Measurements from ENCODE around the gene LAMB4. TPM values are rescaled to one million over a fixed set of nuclear protein-coding genes. Genes with fewer than 3 reads are reported as not detected.
A peak's percentile ranks its signal among the peaks of the same experiment; 100 is the strongest.

The LAMB4 gene
- total RNA-seq, 2 experiments from 2014 or later = not detected

- Histone ChIP-seq H3K79me2 (ENCODE audit: insufficient read depth, low read depth, low read length) (no peaks in the 10 kb centered on the region), H3K4me2 (ENCODE audit: low read length) (peak overlapping the region; percentile 22), H3K9me2 (ENCODE audit: insufficient read depth, low read length) (no peaks in the 10 kb centered on the region), H2AFZ (ENCODE audit: low read length) (no peak overlapping the region), H4K20me1 (ENCODE audit: insufficient read depth, low read length) (no peaks in the 10 kb centered on the region), H3K4me3 (ENCODE audit: low read depth, low read length, poor library complexity, severe bottlenecking) (no peak overlapping the region), H3K4me1 (ENCODE audit: insufficient read depth, low read length, poor library complexity, severe bottlenecking) (peaks cover 6% of the 10 kb centered on the region), H3K36me3 (ENCODE audit: insufficient read depth, low read length) (no peaks in the 10 kb centered on the region), H3K9me3 (ENCODE audit: low read length) (no peaks in the 10 kb centered on the region), H3K27ac (ENCODE audit: low read depth, low read length, poor library complexity, severe bottlenecking) (no peak overlapping the region)
- ChIA-PET POLR2A (no interaction called here), CTCF (ENCODE audit: unreplicated experiment) (no interaction called here)
- DNase-seq (ENCODE audit: low spot score) = peak; percentile 2
- TF ChIP-seq EZH2phosphoT487 (IDR thresholded peaks at IDR 0.05; ENCODE audit: borderline replicate concordance, low read depth, low read length) = no peak
- no peak for TF ChIP-seq CTCF (conservative IDR thresholded peaks at IDR 0.05; ENCODE audit: low read length)
- intact Hi-C loops (cut with micrococcal nuclease; ENCODE audit: unreplicated experiment) = no loop called here
- no TSS peak for BruUV-seq (replicated peaks)
Measured at GRCh38 chr7:108077709-108078108, 52.5 kb downstream of the LAMB4 start.

GRCh38 chr7:108076156-108076555 lies 54.0 kb downstream of the LAMB4 start:
- H3K36me3 ChIP-seq (ENCODE audit: insufficient read depth, low read length) = no peaks in the 10 kb centered on the region
- H3K4me2 ChIP-seq (ENCODE audit: low read length) = no peak overlapping the region
- H3K4me3 ChIP-seq (ENCODE audit: low read depth, low read length, poor library complexity, severe bottlenecking) = no peak overlapping the region
- intact Hi-C loops (cut with micrococcal nuclease; ENCODE audit: unreplicated experiment) = no loop called here
- CTCF ChIA-PET (ENCODE audit: unreplicated experiment) = no interaction called here
- BruUV-seq (replicated peaks) = no TSS peak
- H2AFZ ChIP-seq (ENCODE audit: low read length) = no peak overlapping the region
- no peaks in the 10 kb centered on the region for H3K79me2 ChIP-seq (ENCODE audit: insufficient read depth, low read depth, low read length)
- H3K9me2 ChIP-seq (ENCODE audit: insufficient read depth, low read length) = no peaks in the 10 kb centered on the region
- POLR2A ChIA-PET = no interaction called here
- H3K4me1 ChIP-seq (ENCODE audit: insufficient read depth, low read length, poor library complexity, severe bottlenecking) = peaks cover 6% of the 10 kb centered on the region
- no peak for DNase-seq (ENCODE audit: low spot score)
- TF ChIP-seq EZH2phosphoT487 (IDR thresholded peaks at IDR 0.05; ENCODE audit: borderline replicate concordance, low read depth, low read length) (no peak), CTCF (conservative IDR thresholded peaks at IDR 0.05; ENCODE audit: low read length) (no peak)
- H4K20me1 ChIP-seq (ENCODE audit: insufficient read depth, low read length) = no peaks in the 10 kb centered on the region
- H3K27ac ChIP-seq (ENCODE audit: low read depth, low read length, poor library complexity, severe bottlenecking) = no peak overlapping the region
- H3K9me3 ChIP-seq (ENCODE audit: low read length) = no peaks in the 10 kb centered on the region

GRCh38 chr7:108073305-108074070 lies 56.7 kb downstream of the LAMB4 start:
- H3K9me2 ChIP-seq (ENCODE audit: insufficient read depth, low read length) = no peaks in the 10 kb centered on the region
- no peak for DNase-seq (ENCODE audit: low spot score)
- H3K4me1 ChIP-seq (ENCODE audit: insufficient read depth, low read length, poor library complexity, severe bottlenecking) = peaks cover 6% of the 10 kb centered on the region
- H3K27ac ChIP-seq (ENCODE audit: low read depth, low read length, poor library complexity, severe bottlenecking) = no peak overlapping the region
- TF ChIP-seq EZH2phosphoT487 (IDR thresholded peaks at IDR 0.05; ENCODE audit: borderline replicate concordance, low read depth, low read length) = no peak
- H4K20me1 ChIP-seq (ENCODE audit: insufficient read depth, low read length) = no peaks in the 10 kb centered on the region
- no TSS peak for BruUV-seq (replicated peaks)
- H3K4me3 ChIP-seq (ENCODE audit: low read depth, low read length, poor library complexity, severe bottlenecking) = no peak overlapping the region
- H3K4me2 ChIP-seq (ENCODE audit: low read length) = no peak overlapping the region
- no peaks in the 10 kb centered on the region for H3K9me3 ChIP-seq (ENCODE audit: low read length)
- no peaks in the 10 kb centered on the region for H3K79me2 ChIP-seq (ENCODE audit: insufficient read depth, low read depth, low read length)
- no peak overlapping the region for H2AFZ ChIP-seq (ENCODE audit: low read length)
- POLR2A ChIA-PET = no interaction called here
- intact Hi-C loops (cut with micrococcal nuclease; ENCODE audit: unreplicated experiment) = no loop called here
- CTCF ChIA-PET (ENCODE audit: unreplicated experiment) = no interaction called here
- no peaks in the 10 kb centered on the region for H3K36me3 ChIP-seq (ENCODE audit: insufficient read depth, low read length)

Data from OCI-LY7 (cell line).